Measurements from ENCODE around the gene GID8.

DNA sequence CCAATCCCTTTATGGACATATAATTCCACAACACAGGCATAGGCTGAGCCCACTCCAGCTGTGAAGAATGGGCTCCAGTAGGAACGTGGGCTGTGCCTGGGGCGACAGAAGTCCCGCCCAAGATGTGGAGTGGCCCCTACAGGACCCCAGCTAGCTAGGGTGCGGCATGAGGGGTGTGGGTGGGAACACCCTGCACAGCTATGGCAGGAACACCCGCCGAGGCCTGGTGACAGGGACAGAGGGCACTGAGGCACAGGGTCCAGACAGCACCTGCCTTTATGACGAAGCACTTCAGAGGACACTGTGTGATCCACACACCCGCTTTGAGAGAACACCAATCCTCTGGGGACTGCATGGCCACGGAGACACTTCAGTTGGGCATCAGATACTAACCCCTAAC lies 48.1 kb upstream of the GID8 start:
- TF ChIP-seq, protein P1, sequence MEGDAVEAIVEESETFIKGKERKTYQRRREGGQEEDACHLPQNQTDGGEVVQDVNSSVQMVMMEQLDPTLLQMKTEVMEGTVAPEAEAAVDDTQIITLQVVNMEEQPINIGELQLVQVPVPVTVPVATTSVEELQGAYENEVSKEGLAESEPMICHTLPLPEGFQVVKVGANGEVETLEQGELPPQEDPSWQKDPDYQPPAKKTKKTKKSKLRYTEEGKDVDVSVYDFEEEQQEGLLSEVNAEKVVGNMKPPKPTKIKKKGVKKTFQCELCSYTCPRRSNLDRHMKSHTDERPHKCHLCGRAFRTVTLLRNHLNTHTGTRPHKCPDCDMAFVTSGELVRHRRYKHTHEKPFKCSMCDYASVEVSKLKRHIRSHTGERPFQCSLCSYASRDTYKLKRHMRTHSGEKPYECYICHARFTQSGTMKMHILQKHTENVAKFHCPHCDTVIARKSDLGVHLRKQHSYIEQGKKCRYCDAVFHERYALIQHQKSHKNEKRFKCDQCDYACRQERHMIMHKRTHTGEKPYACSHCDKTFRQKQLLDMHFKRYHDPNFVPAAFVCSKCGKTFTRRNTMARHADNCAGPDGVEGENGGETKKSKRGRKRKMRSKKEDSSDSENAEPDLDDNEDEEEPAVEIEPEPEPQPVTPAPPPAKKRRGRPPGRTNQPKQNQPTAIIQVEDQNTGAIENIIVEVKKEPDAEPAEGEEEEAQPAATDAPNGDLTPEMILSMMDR (IDR thresholded peaks at IDR 0.05; ENCODE audit: low read depth, low read length, missing input control): no peak
- TF ChIP-seq GABPA (IDR thresholded peaks at IDR 0.05 in 1 of 2, conservative IDR thresholded peaks at IDR 0.05 in 1 of 2) (no peak), JUND (IDR thresholded peaks at IDR 0.05) (no peak), EGR1 (IDR thresholded peaks at IDR 0.05; ENCODE audit: low read depth in 2 of 2) (no peak), HNF4G (IDR thresholded peaks at IDR 0.05) (no peak), NR2F2 (IDR thresholded peaks at IDR 0.05) (no peak), YY1 (IDR thresholded peaks at IDR 0.05) (no peak)
- TF ChIP-seq, protein P2, sequence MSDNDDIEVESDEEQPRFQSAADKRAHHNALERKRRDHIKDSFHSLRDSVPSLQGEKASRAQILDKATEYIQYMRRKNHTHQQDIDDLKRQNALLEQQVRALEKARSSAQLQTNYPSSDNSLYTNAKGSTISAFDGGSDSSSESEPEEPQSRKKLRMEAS (IDR thresholded peaks at IDR 0.05): no peak
- TF ChIP-seq, protein P3, sequence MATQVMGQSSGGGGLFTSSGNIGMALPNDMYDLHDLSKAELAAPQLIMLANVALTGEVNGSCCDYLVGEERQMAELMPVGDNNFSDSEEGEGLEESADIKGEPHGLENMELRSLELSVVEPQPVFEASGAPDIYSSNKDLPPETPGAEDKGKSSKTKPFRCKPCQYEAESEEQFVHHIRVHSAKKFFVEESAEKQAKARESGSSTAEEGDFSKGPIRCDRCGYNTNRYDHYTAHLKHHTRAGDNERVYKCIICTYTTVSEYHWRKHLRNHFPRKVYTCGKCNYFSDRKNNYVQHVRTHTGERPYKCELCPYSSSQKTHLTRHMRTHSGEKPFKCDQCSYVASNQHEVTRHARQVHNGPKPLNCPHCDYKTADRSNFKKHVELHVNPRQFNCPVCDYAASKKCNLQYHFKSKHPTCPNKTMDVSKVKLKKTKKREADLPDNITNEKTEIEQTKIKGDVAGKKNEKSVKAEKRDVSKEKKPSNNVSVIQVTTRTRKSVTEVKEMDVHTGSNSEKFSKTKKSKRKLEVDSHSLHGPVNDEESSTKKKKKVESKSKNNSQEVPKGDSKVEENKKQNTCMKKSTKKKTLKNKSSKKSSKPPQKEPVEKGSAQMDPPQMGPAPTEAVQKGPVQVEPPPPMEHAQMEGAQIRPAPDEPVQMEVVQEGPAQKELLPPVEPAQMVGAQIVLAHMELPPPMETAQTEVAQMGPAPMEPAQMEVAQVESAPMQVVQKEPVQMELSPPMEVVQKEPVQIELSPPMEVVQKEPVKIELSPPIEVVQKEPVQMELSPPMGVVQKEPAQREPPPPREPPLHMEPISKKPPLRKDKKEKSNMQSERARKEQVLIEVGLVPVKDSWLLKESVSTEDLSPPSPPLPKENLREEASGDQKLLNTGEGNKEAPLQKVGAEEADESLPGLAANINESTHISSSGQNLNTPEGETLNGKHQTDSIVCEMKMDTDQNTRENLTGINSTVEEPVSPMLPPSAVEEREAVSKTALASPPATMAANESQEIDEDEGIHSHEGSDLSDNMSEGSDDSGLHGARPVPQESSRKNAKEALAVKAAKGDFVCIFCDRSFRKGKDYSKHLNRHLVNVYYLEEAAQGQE (IDR thresholded peaks at IDR 0.05): no peak

Data from liver (tissue), 3 donors.